GM23338 (cell line): Measurements from ENCODE around the gene LHFPL4. TPM values are rescaled to one million over a fixed set of nuclear protein-coding genes. Genes with fewer than 3 reads are reported as not detected.

Source experiments
- ATAC-seq: fragments of 200-7000 bp; cut with Tn5 transposase; 3 replicates; pipeline ENCODE4 v1.9.1; 2020
- DNase-seq: peaks from one replicate; pipeline ENCODE4 v3.0.0-alpha.2; 2015; ENCODE audit warnings: low spot score
- H2AFZ ChIP-seq: fragments of 200-600 bp; sonication (generic); 2 replicates; pipeline ENCODE4 v1.8.0; 2016; ENCODE audit warnings: antibody characterized with exemption, mild to moderate bottlenecking, moderate library complexity
- H3F3A ChIP-seq: fragments of 200-600 bp; sonication (generic); replicated peaks from 2 replicates; pipeline ENCODE4 v1.8.0; 2017; ENCODE audit warnings: antibody characterized with exemption, mixed run types, low read depth
- H3K27ac ChIP-seq: fragments of 200-600 bp; sonication (generic); 2 replicates; pipeline ENCODE4 v1.6.1; 2016; ENCODE audit warnings: low read depth
- H3K27me3 ChIP-seq: fragments of 200-600 bp; sonication (generic); 2 replicates; pipeline ENCODE4 v1.8.0; 2016; ENCODE audit warnings: mild to moderate bottlenecking, mixed run types, moderate library complexity; ENCODE audit not compliant: insufficient read depth
- H3K36me3 ChIP-seq: fragments of 200-600 bp; sonication (generic); 2 replicates; pipeline ENCODE4 v1.8.0; 2016; ENCODE audit warnings: mild to moderate bottlenecking; ENCODE audit not compliant: insufficient read depth
- H3K4me1 ChIP-seq: fragments of 200-600 bp; sonication (generic); 2 replicates; pipeline ENCODE4 v1.8.0; 2016; ENCODE audit warnings: mild to moderate bottlenecking, moderate library complexity; ENCODE audit not compliant: insufficient read depth
- H3K4me2 ChIP-seq: fragments of 200-600 bp; sonication (generic); 2 replicates; pipeline ENCODE4 v1.7.1; 2017; ENCODE audit warnings: mixed run types
- H3K4me3 ChIP-seq: fragments of 200-600 bp; sonication (generic); 2 replicates; pipeline ENCODE4 v1.6.1; 2016; ENCODE audit warnings: mixed run types
- H3K79me2 ChIP-seq: fragments of 200-600 bp; sonication (generic); replicated peaks from 2 replicates; pipeline ENCODE4 v1.8.0; 2017; ENCODE audit warnings: mild to moderate bottlenecking; ENCODE audit not compliant: insufficient read depth
- H3K9me2 ChIP-seq: fragments of 200-600 bp; sonication (generic); 2 replicates; pipeline ENCODE4 v1.8.0; 2017; ENCODE audit not compliant: insufficient read depth
- H4K20me1 ChIP-seq: fragments of 200-600 bp; sonication (generic); replicated peaks from 2 replicates; pipeline ENCODE4 v1.8.0; 2017; ENCODE audit warnings: mild to moderate bottlenecking; ENCODE audit not compliant: insufficient read depth
- H3K27ac Mint-ChIP-seq: 2 replicates; pipeline ENCODE4 v1.8.0; 2020; ENCODE audit warnings: inconsistent platforms, mild to moderate bottlenecking, moderate library complexity, mixed read lengths
- H3K27me3 Mint-ChIP-seq: 3 replicates; pipeline ENCODE4 v1.8.0; 2022; ENCODE audit warnings: low read depth, mild to moderate bottlenecking, moderate library complexity, mixed read lengths, inconsistent platforms; ENCODE audit not compliant: insufficient read depth, poor library complexity
- H3K36me3 Mint-ChIP-seq: 3 replicates; pipeline ENCODE4 v1.8.0; 2021; ENCODE audit warnings: low read depth, mild to moderate bottlenecking, inconsistent platforms, moderate library complexity, mixed read lengths
- H3K4me1 Mint-ChIP-seq: 3 replicates; pipeline ENCODE4 v1.8.0; 2020; ENCODE audit warnings: mild to moderate bottlenecking, inconsistent platforms, mixed read lengths
- H3K4me3 Mint-ChIP-seq: 3 replicates; pipeline ENCODE4 v1.8.0; 2021; ENCODE audit warnings: moderate library complexity, mild to moderate bottlenecking, inconsistent platforms, mixed read lengths
- H3K9me3 Mint-ChIP-seq: 3 replicates; pipeline ENCODE4 v1.8.0; 2020; ENCODE audit warnings: moderate library complexity, mild to moderate bottlenecking, inconsistent platforms, mixed read lengths
- EZH2phosphoT487 ChIP-seq: fragments of 200-600 bp; sonication (generic); IDR thresholded peaks from one replicate; pipeline ENCODE4 v1.8.1; 2018; ENCODE audit warnings: antibody characterized with exemption; ENCODE audit not compliant: unreplicated experiment
- JUNB ChIP-seq: IDR thresholded peaks from one replicate; pipeline ENCODE4 v1.6.1; 2016; ENCODE audit warnings: antibody characterized with exemption; ENCODE audit not compliant: unreplicated experiment
- NANOG ChIP-seq: IDR thresholded peaks from 2 replicates; pipeline ENCODE4 v1.6.1; 2016; ENCODE audit warnings: antibody characterized with exemption, borderline replicate concordance
- POLR2AphosphoS5 ChIP-seq: IDR thresholded peaks from 2 replicates; pipeline ENCODE4 v1.6.1; 2016; ENCODE audit warnings: antibody characterized with exemption, low read depth
- STAT1 ChIP-seq: IDR thresholded peaks from one replicate; pipeline ENCODE4 v1.6.1; 2016; ENCODE audit warnings: antibody characterized with exemption; ENCODE audit not compliant: unreplicated experiment
- ZNF331 ChIP-seq: fragments of 250-450 bp; sonication (Bioruptor Pico); IDR thresholded peaks from 2 replicates; pipeline ENCODE4 v1.5.0; 2020; ENCODE audit warnings: low read depth, mild to moderate bottlenecking, moderate library complexity
- polyA plus RNA-seq: library from polyadenylated mRNA; unstranded; fragments of >200 nt; fragmentation: Nextera tagmentation; extraction: Ambion mirVana; gene quantifications from 2 replicates; pipeline ENCODE4 v1.2.1, GENCODE V29; 2016
- total RNA-seq: library from RNA; depleted of rRNA; stranded (reverse); fragments of >200 nt; shearing (Covaris generic); gene quantifications from 2 replicates; pipeline ENCODE4 v1.2.3, GENCODE V29; 2014
- TF ChIP-seq, protein P1 (sequence below), 2 experiments: fragments of 200-600 bp in 1 of 2; sonication (generic) in 1 of 2; conservative IDR thresholded peaks; 2 replicates each; pipeline versions ENCODE4 v1.5.1 to v1.6.1; 2016 to 2017; ENCODE audit warnings: antibody characterized with exemption in 2 of 2, low read depth in 2 of 2, mild to moderate bottlenecking in 2 of 2, moderate library complexity in 1 of 2
- TF ChIP-seq, protein P2 (sequence below): IDR thresholded peaks from 2 replicates; pipeline ENCODE4 v1.6.1; 2016; ENCODE audit warnings: antibody characterized with exemption

The LHFPL4 gene
- total and polyA plus RNA-seq, 2 experiments from 2014 or later = 2.3 to 11.5 TPM

DNA sequence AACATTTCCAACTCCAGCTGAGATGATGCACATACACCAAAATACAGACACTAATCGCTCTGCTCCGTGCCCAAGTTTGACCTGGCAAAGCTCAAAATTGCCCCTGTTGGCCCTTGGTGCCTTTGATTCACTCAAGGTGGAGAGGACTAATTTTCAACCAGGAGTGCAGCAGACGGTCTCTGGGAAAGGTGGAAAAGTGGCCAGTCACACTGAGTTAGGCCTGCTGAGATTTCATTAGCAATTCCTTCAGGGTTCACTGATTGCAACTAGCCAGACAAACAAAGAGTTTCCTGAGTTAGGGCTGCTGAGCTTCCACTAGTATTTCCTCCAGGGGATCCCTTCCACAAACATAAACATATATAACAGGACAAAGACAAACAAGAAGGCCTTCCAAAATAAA lies 28.7 kb upstream of the LHFPL4 start (continued):
- TF ChIP-seq, protein P1, sequence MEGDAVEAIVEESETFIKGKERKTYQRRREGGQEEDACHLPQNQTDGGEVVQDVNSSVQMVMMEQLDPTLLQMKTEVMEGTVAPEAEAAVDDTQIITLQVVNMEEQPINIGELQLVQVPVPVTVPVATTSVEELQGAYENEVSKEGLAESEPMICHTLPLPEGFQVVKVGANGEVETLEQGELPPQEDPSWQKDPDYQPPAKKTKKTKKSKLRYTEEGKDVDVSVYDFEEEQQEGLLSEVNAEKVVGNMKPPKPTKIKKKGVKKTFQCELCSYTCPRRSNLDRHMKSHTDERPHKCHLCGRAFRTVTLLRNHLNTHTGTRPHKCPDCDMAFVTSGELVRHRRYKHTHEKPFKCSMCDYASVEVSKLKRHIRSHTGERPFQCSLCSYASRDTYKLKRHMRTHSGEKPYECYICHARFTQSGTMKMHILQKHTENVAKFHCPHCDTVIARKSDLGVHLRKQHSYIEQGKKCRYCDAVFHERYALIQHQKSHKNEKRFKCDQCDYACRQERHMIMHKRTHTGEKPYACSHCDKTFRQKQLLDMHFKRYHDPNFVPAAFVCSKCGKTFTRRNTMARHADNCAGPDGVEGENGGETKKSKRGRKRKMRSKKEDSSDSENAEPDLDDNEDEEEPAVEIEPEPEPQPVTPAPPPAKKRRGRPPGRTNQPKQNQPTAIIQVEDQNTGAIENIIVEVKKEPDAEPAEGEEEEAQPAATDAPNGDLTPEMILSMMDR (conservative IDR thresholded peaks at IDR 0.05; ENCODE audit: low read depth in 2 of 2) = no peak
- no peak for TF ChIP-seq EZH2phosphoT487

DNA sequence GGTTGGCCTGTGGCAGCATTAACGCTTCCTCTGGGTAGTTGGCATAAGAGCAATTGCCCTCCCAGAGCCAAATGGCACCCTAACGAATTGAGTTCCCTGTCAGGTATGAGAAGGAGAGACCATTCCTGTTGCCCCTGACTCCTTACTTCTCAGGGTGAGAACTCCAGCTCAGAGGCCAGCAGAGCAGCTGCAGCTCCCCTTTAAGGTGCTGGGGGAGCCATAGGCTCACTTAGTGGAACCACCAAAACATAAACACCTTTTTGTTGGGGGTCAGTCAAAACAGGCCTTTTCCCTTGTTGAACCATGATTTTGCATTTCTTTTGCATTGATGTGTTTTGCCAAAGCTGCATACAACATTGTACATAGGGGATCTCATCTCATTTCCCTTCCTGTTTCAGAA lies 28.1 kb upstream of the LHFPL4 start:
- H3K4me3 Mint-ChIP-seq = no peak overlapping the region
- H3K4me1 Mint-ChIP-seq = peaks cover 22% of the 10 kb centered on the region
- Histone ChIP-seq H4K20me1 (no peaks in the 10 kb centered on the region), H3K4me2 (peak overlapping the region; percentile 61), H3K36me3 (no peaks in the 10 kb centered on the region), H3K9me2 (0 out of 2 replicates have a peak, but pooled peaks cover 6% of the 10 kb centered on the region), H3K4me3 (peak overlapping the region; percentile 26; the same call in 1 of the 2 replicates), H3F3A (no peaks in the 10 kb centered on the region), H2AFZ (peak overlapping the region; percentile 91), H3K79me2 (no peaks in the 10 kb centered on the region), H3K4me1 (peaks cover 21% of the 10 kb centered on the region), H3K27me3 (no peaks in the 10 kb centered on the region), H3K27ac (no peak overlapping the region)
- ATAC-seq (peak; percentile 93), DNase-seq (peak; percentile 45)
- TF ChIP-seq, protein P1 (conservative IDR thresholded peaks at IDR 0.05; ENCODE audit: low read depth in 2 of 2) = peak; percentile 34 to 46
- TF ChIP-seq POLR2AphosphoS5 = no peak
- no peaks in the 10 kb centered on the region for H3K27me3 Mint-ChIP-seq
- peaks cover 12% of the 10 kb centered on the region for H3K36me3 Mint-ChIP-seq
- H3K9me3 Mint-ChIP-seq = peaks cover 13% of the 10 kb centered on the region
- peak overlapping the region; percentile 94 for H3K27ac Mint-ChIP-seq

DNA sequence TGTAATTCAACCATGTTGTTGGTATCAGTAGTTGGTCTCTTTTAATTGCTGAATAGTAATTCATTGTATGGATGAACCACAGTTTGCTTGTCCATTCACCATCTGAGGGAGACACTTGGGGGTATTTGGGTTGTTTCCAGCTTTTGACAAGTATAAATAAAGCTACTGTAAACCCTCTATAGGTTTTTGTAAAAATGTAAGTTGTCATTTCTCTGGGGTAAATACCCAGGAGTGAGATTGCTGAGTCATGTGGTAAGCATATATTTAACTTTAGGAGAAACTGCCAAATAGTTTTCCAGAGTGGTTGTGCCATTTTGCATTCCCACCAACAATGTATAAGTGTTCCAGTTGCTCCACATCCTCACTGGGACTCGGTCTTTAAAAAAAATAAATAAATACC lies 15.4 kb upstream of the LHFPL4 start:
- Histone ChIP-seq H3K4me1 (no peaks in the 10 kb centered on the region), H3K27me3 (0 out of 2 replicates have a peak, but pooled peaks cover 4% of the 10 kb centered on the region), H3K9me2 (no peaks in the 10 kb centered on the region), H3K79me2 (no peaks in the 10 kb centered on the region), H3F3A (no peaks in the 10 kb centered on the region), H3K4me3 (no peak overlapping the region), H3K4me2 (no peak overlapping the region), H4K20me1 (no peaks in the 10 kb centered on the region), H2AFZ (no peak overlapping the region), H3K36me3 (no peaks in the 10 kb centered on the region), H3K27ac (no peak overlapping the region)
- Mint-ChIP-seq H3K4me1 (no peaks in the 10 kb centered on the region), H3K27ac (no peak overlapping the region), H3K4me3 (no peak overlapping the region), H3K9me3 (peaks cover 48% of the 10 kb centered on the region), H3K36me3 (peaks cover 2% of the 10 kb centered on the region; the same call in 1 of the 3 replicates), H3K27me3 (peaks cover 5% of the 10 kb centered on the region)
- TF ChIP-seq EZH2phosphoT487 (no peak), ZNF331 (CRISPR knock-in tag) (no peak), JUNB (no peak), NANOG (no peak), STAT1 (no peak)
- TF ChIP-seq, protein P2, sequence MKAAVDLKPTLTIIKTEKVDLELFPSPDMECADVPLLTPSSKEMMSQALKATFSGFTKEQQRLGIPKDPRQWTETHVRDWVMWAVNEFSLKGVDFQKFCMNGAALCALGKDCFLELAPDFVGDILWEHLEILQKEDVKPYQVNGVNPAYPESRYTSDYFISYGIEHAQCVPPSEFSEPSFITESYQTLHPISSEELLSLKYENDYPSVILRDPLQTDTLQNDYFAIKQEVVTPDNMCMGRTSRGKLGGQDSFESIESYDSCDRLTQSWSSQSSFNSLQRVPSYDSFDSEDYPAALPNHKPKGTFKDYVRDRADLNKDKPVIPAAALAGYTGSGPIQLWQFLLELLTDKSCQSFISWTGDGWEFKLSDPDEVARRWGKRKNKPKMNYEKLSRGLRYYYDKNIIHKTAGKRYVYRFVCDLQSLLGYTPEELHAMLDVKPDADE = no peak
- DNase-seq (no peak), ATAC-seq (no peak)
